Liver (tissue), 9 donors: ENCODE data around the gene TOMM20. TPM values are rescaled to one million over a fixed set of nuclear protein-coding genes. Genes with fewer than 3 reads are reported as not detected.

Source experiments
- DNase-seq: peaks from one replicate; pipeline ENCODE4 v3.0.0-alpha.2; 2017; ENCODE audit warnings: low spot score
- H3K27ac ChIP-seq, 2 donors: one replicate each; pipeline ENCODE4 v1.7.0; 2013; ENCODE audit warnings: inconsistent platforms in 2 of 2, low read length in 2 of 2, control low read depth in 1 of 2, low read depth in 1 of 2, mild to moderate bottlenecking in 1 of 2
- H3K27me3 ChIP-seq, 4 donors: one replicate each; pipeline versions ENCODE4 v1.6.1 to v1.7.0; 2013; ENCODE audit warnings: low read length in 3 of 4, inconsistent platforms in 1 of 4, mild to moderate bottlenecking in 1 of 4, moderate library complexity in 1 of 4; ENCODE audit not compliant: control insufficient read depth in 4 of 4, insufficient read depth in 4 of 4
- H3K36me3 ChIP-seq, 4 donors: one replicate each; pipeline versions ENCODE4 v1.6.1 to v1.7.0; 2013; ENCODE audit warnings: low read length in 3 of 4, mild to moderate bottlenecking in 3 of 4, low read depth in 1 of 4, moderate library complexity in 1 of 4; ENCODE audit not compliant: control insufficient read depth in 4 of 4, insufficient read depth in 3 of 4
- H3K4me1 ChIP-seq, 4 donors: one replicate each; pipeline versions ENCODE4 v1.6.1 to v1.7.0; 2013; ENCODE audit warnings: low read length in 3 of 4, mild to moderate bottlenecking in 3 of 4, moderate library complexity in 1 of 4; ENCODE audit not compliant: control insufficient read depth in 4 of 4, insufficient read depth in 4 of 4
- H3K4me3 ChIP-seq, 3 donors: one replicate each; pipeline versions ENCODE4 v1.6.1 to v1.7.0; 2013; ENCODE audit warnings: low read length in 3 of 3, control low read depth in 1 of 3, low read depth in 1 of 3, mild to moderate bottlenecking in 1 of 3
- H3K9ac ChIP-seq, 2 donors: one replicate each; pipeline ENCODE4 v1.7.0; 2013; ENCODE audit warnings: low read length in 2 of 2, mild to moderate bottlenecking in 2 of 2, moderate library complexity in 2 of 2, control low read depth in 1 of 2, low read depth in 1 of 2
- H3K9me3 ChIP-seq, 4 donors: one replicate each; pipeline versions ENCODE4 v1.6.1 to v1.7.0; 2013; ENCODE audit warnings: low read length in 3 of 4; ENCODE audit not compliant: control insufficient read depth in 4 of 4
- EGR1 ChIP-seq, 2 donors: IDR thresholded peaks; 2 replicates each; pipeline ENCODE4 v1.6.1; 2016 to 2018; ENCODE audit warnings: antibody characterized with exemption in 2 of 2, low read depth in 2 of 2
- FOXA1 ChIP-seq: IDR thresholded peaks from 2 replicates; pipeline ENCODE4 v1.6.1; 2016; ENCODE audit warnings: antibody characterized with exemption
- FOXA2 ChIP-seq: IDR thresholded peaks from 2 replicates; pipeline ENCODE4 v1.6.1; 2016; ENCODE audit warnings: antibody characterized with exemption
- GABPA ChIP-seq, 2 donors: IDR thresholded peaks in 1 of 2; conservative IDR thresholded peaks in 1 of 2; 2 replicates each; pipeline ENCODE4 v1.6.1; 2016; ENCODE audit warnings: antibody characterized with exemption in 2 of 2, mild to moderate bottlenecking in 1 of 2, moderate library complexity in 1 of 2
- HNF4A ChIP-seq, 2 donors: conservative IDR thresholded peaks; 2 replicates each; pipeline ENCODE4 v1.6.1; 2016; ENCODE audit warnings: antibody characterized with exemption in 2 of 2, mild to moderate bottlenecking in 2 of 2
- HNF4G ChIP-seq: IDR thresholded peaks from 2 replicates; pipeline ENCODE4 v1.6.1; 2016; ENCODE audit warnings: antibody characterized with exemption
- JUND ChIP-seq, 2 donors: IDR thresholded peaks; 2 replicates each; pipeline ENCODE4 v1.6.1; 2016; ENCODE audit warnings: antibody characterized with exemption in 2 of 2
- NR2F2 ChIP-seq: IDR thresholded peaks from 2 replicates; pipeline ENCODE4 v1.6.1; 2016; ENCODE audit warnings: antibody characterized with exemption
- RAD21 ChIP-seq, 2 donors: IDR thresholded peaks; 2 replicates each; pipeline ENCODE4 v1.6.1; 2016; ENCODE audit warnings: antibody characterized with exemption in 2 of 2, mild to moderate bottlenecking in 2 of 2
- RXRA ChIP-seq, 2 donors: IDR thresholded peaks; 2 replicates each; pipeline ENCODE4 v1.6.1; 2017 to 2018; ENCODE audit warnings: antibody characterized with exemption in 2 of 2, mild to moderate bottlenecking in 1 of 2
- SP1 ChIP-seq: IDR thresholded peaks from 2 replicates; pipeline ENCODE4 v1.6.1; 2018; ENCODE audit warnings: antibody characterized with exemption, mild to moderate bottlenecking
- TAF1 ChIP-seq: conservative IDR thresholded peaks from 2 replicates; pipeline ENCODE4 v1.6.1; 2016; ENCODE audit warnings: antibody characterized with exemption, mild to moderate bottlenecking
- YY1 ChIP-seq: IDR thresholded peaks from 2 replicates; pipeline ENCODE4 v1.6.1; 2016; ENCODE audit warnings: antibody characterized with exemption, mild to moderate bottlenecking
- WGBS: extraction: QIAGEN DNeasy Blood & Tissue Kit; methylation state at CpG from one replicate; pipeline ENCODE4 v1.1.7; 2013; 5-methylcytosine and 5-hydroxymethylcytosine counted together
- polyA plus RNA-seq, 2 donors: library from polyadenylated mRNA; stranded (reverse) in 1 of 2; unstranded in 1 of 2; fragments of 200-250 nt in 1 of 2; fragments of >200 nt in 1 of 2; fragmentation: Nextera tagmentation in 1 of 2; extraction: Ambion mirVana in 1 of 2; gene quantifications; one replicate each; pipeline versions ENCODE4 v1.2.1 to v1.2.3, GENCODE V29; 2013 to 2015
- total RNA-seq, 2 donors: library from RNA; depleted of rRNA; stranded (reverse); fragments of >200 nt; gene quantifications; one replicate each; pipeline ENCODE4 v1.2.3, GENCODE V29; 2014
- TF ChIP-seq, protein P1 (sequence below): IDR thresholded peaks from 2 replicates; pipeline ENCODE4 v1.6.1; 2016; ENCODE audit warnings: antibody characterized with exemption, mild to moderate bottlenecking
- TF ChIP-seq, protein P2 (sequence below): IDR thresholded peaks from 2 replicates; pipeline ENCODE4 v1.6.1; 2016; ENCODE audit warnings: antibody characterized with exemption
- TF ChIP-seq, protein P3 (sequence below): IDR thresholded peaks from 2 replicates; pipeline ENCODE4 v1.6.1; 2016; ENCODE audit warnings: antibody characterized with exemption
- TF ChIP-seq, protein P4 (sequence below): fragments of 150-350 bp; IDR thresholded peaks from 2 replicates; pipeline ENCODE4 v1.5.1; 2017; ENCODE audit warnings: improper control_type of control experiment, low read depth, low read length; ENCODE audit not compliant: missing input control
- TF ChIP-seq, protein P5 (sequence below): IDR thresholded peaks from 2 replicates; pipeline ENCODE4 v1.6.1; 2016; ENCODE audit warnings: antibody characterized with exemption
- donor health status: healthy.
- donor health status: healthy.
- donor health status: healthy.
- donor health status: healthy.
- donor health status: healthy.

The TOMM20 gene
- total and polyA plus RNA-seq, 4 donors, result 33.4 to 74.4 (median 39.1) TPM

DNA sequence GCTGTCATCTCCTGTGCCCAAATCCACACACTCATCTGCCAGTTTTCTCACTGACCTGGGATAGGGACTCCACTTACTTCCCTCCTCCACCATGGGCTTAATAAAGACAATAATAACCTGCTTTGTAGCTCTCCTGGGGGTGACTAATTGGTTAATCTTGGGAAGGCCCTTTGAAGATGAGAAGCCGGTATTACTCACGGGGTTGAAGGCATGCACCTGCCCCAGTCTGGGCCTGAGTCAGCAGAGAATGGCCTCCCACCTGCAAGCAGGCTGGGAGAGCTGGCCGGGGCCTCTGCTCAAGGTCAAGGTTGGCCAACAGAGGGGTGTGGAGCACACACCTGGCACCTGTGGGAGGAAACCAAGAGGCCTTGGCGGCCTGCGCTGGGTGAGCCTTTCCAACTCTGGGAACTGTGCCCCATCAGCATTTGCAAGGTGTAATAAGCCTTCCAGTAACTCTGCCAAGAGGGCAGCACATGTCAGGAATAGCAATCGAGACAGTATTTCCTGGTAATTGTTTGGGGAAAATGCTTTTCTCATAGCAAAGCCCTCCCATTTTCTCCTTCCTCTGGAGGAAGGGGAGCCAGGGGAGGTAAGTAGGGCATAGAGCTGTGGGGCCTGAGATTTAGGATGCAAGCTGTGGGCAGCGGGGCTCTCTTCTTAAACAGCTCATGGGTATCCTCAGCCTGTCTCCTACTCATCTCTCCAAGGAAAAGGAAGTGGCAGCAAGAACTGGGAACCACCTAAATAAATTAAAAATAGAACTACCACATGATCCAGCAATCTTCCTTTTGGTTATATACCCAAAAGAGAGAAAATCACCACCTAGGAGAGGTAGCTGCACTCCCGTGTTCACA is 49.0 kb downstream of the TOMM20 start:
- 39% methylated on average over 8 of the region's 8 CpGs for WGBS
- peak overlapping the region; percentile 79 to 83 for H3K27ac ChIP-seq

More for the DNA sequence above, 49.0 kb downstream of the TOMM20 start:
- peak; percentile 41 for TF ChIP-seq HNF4G
- TF ChIP-seq JUND (IDR thresholded peaks at IDR 0.05), result peak; percentile 11 to 75
- TF ChIP-seq, protein P1, sequence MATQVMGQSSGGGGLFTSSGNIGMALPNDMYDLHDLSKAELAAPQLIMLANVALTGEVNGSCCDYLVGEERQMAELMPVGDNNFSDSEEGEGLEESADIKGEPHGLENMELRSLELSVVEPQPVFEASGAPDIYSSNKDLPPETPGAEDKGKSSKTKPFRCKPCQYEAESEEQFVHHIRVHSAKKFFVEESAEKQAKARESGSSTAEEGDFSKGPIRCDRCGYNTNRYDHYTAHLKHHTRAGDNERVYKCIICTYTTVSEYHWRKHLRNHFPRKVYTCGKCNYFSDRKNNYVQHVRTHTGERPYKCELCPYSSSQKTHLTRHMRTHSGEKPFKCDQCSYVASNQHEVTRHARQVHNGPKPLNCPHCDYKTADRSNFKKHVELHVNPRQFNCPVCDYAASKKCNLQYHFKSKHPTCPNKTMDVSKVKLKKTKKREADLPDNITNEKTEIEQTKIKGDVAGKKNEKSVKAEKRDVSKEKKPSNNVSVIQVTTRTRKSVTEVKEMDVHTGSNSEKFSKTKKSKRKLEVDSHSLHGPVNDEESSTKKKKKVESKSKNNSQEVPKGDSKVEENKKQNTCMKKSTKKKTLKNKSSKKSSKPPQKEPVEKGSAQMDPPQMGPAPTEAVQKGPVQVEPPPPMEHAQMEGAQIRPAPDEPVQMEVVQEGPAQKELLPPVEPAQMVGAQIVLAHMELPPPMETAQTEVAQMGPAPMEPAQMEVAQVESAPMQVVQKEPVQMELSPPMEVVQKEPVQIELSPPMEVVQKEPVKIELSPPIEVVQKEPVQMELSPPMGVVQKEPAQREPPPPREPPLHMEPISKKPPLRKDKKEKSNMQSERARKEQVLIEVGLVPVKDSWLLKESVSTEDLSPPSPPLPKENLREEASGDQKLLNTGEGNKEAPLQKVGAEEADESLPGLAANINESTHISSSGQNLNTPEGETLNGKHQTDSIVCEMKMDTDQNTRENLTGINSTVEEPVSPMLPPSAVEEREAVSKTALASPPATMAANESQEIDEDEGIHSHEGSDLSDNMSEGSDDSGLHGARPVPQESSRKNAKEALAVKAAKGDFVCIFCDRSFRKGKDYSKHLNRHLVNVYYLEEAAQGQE, result peak; percentile 20
- TF ChIP-seq, protein P2, sequence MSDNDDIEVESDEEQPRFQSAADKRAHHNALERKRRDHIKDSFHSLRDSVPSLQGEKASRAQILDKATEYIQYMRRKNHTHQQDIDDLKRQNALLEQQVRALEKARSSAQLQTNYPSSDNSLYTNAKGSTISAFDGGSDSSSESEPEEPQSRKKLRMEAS, result peak; percentile 97
- TF ChIP-seq GABPA (IDR thresholded peaks at IDR 0.05 in 1 of 2, conservative IDR thresholded peaks at IDR 0.05 in 1 of 2), result no peak
- TF ChIP-seq TAF1, result no peak
- peak; percentile 51 to 71 for TF ChIP-seq HNF4A (conservative IDR thresholded peaks at IDR 0.05)
- TF ChIP-seq EGR1 (IDR thresholded peaks at IDR 0.05; ENCODE audit: low read depth in 2 of 2), result no peak
- TF ChIP-seq YY1, result peak; percentile 63
- peak; percentile 56 to 71 for TF ChIP-seq RAD21 (IDR thresholded peaks at IDR 0.05)
- peak; percentile 75 for TF ChIP-seq SP1
- TF ChIP-seq, protein P3, sequence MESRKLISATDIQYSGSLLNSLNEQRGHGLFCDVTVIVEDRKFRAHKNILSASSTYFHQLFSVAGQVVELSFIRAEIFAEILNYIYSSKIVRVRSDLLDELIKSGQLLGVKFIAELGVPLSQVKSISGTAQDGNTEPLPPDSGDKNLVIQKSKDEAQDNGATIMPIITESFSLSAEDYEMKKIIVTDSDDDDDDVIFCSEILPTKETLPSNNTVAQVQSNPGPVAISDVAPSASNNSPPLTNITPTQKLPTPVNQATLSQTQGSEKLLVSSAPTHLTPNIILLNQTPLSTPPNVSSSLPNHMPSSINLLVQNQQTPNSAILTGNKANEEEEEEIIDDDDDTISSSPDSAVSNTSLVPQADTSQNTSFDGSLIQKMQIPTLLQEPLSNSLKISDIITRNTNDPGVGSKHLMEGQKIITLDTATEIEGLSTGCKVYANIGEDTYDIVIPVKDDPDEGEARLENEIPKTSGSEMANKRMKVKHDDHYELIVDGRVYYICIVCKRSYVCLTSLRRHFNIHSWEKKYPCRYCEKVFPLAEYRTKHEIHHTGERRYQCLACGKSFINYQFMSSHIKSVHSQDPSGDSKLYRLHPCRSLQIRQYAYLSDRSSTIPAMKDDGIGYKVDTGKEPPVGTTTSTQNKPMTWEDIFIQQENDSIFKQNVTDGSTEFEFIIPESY, result no peak
- peak; percentile 70 to 88 for TF ChIP-seq RXRA (IDR thresholded peaks at IDR 0.05)
- TF ChIP-seq FOXA1, result peak; percentile 49
- TF ChIP-seq, protein P4, sequence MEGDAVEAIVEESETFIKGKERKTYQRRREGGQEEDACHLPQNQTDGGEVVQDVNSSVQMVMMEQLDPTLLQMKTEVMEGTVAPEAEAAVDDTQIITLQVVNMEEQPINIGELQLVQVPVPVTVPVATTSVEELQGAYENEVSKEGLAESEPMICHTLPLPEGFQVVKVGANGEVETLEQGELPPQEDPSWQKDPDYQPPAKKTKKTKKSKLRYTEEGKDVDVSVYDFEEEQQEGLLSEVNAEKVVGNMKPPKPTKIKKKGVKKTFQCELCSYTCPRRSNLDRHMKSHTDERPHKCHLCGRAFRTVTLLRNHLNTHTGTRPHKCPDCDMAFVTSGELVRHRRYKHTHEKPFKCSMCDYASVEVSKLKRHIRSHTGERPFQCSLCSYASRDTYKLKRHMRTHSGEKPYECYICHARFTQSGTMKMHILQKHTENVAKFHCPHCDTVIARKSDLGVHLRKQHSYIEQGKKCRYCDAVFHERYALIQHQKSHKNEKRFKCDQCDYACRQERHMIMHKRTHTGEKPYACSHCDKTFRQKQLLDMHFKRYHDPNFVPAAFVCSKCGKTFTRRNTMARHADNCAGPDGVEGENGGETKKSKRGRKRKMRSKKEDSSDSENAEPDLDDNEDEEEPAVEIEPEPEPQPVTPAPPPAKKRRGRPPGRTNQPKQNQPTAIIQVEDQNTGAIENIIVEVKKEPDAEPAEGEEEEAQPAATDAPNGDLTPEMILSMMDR, result peak; percentile 1
- TF ChIP-seq NR2F2, result no peak
- TF ChIP-seq FOXA2, result peak; percentile 47
- TF ChIP-seq, protein P5, sequence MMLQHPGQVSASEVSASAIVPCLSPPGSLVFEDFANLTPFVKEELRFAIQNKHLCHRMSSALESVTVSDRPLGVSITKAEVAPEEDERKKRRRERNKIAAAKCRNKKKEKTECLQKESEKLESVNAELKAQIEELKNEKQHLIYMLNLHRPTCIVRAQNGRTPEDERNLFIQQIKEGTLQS, result no peak
- Histone ChIP-seq H3K9me3 (no peaks in the 10 kb centered on the region), H3K27me3 (no peaks in the 10 kb centered on the region), H3K4me3 (no peak overlapping the region), H3K36me3 (no peaks in the 10 kb centered on the region), H3K9ac (peak overlapping the region in 1 of 2 donors; percentile 6), H3K4me1 (peaks cover 9 to 72% (median 41%) of the 10 kb centered on the region in 4 donors)
- DNase-seq, result no peak
